T-helper 2 cell (primary cell): ENCODE data around the gene AGAP4.
"Not testable (repeated sequence)": the region's sequence is repeated elsewhere in the genome, so short reads cannot be mapped to it uniquely, and the experiment has no call there.

ENCODE experiments used
- DNase-seq, 5 experiments: peaks; one replicate each; pipeline versions ENCODE4 v3.0.0 to v3.0.0-alpha.2; 2012 to 2022
- total RNA-seq, 2 donors: gene quantifications; one replicate each; lab custom pipeline; 2026; lab: John Stamatoyannopoulos, UW

AGAP4 gene
- total RNA-seq, result 2.2 to 4.1 reads per million in 2 donors

GRCh38 chr10:45847400-45847799 is at the start of gene AGAP4:
TSS of gene AGAP4 (minus strand) at chr10:45847500. CDS start at chr10:45847347, 153 bp downstream.
- DNase-seq, result not testable (repeated sequence)

- not testable (repeated sequence) for DNase-seq
Observed at GRCh38 chr10:45890721-45891120, 43.4 kb upstream of the AGAP4 start.

- not testable (repeated sequence) for DNase-seq
Observed at GRCh38 chr10:45889539-45890230, 42.4 kb upstream of the AGAP4 start.

- DNase-seq, result not testable (repeated sequence)
Observed at GRCh38 chr10:45882880-45883279, 35.6 kb upstream of the AGAP4 start.

GRCh38 chr10:45865404-45865803 is 18.1 kb upstream of the AGAP4 start:
- not testable (repeated sequence) for DNase-seq

- not testable (repeated sequence) for DNase-seq
Observed at GRCh38 chr10:45864264-45864663, 17.0 kb upstream of the AGAP4 start.

GRCh38 chr10:45863632-45864031 is 16.3 kb upstream of the AGAP4 start:
- DNase-seq, result not testable (repeated sequence)

- DNase-seq, result not testable (repeated sequence)
Observed at GRCh38 chr10:45857931-45858330, 10.6 kb upstream of the AGAP4 start.

GRCh38 chr10:45848467-45848866 is 1.2 kb upstream of the AGAP4 start:
- DNase-seq, result not testable (repeated sequence)

GRCh38 chr10:45822918-45823317 is 24.4 kb downstream of the AGAP4 start:
- not testable (repeated sequence) for DNase-seq

GRCh38 chr10:45820107-45820830 is 27.0 kb downstream of the AGAP4 start:
- DNase-seq, result not testable (repeated sequence)

GRCh38 chr10:45819552-45819951 is 27.7 kb downstream of the AGAP4 start:
- no peak for DNase-seq

GRCh38 chr10:45817912-45818311 is 29.4 kb downstream of the AGAP4 start:
- no peak for DNase-seq

- no peak for DNase-seq
Observed at GRCh38 chr10:45817130-45817859, 30.0 kb downstream of the AGAP4 start.

- not testable (repeated sequence) for DNase-seq
Observed at GRCh38 chr10:45814146-45814545, 33.2 kb downstream of the AGAP4 start.

GRCh38 chr10:45812959-45813358 is 34.3 kb downstream of the AGAP4 start:
- not testable (repeated sequence) for DNase-seq

- DNase-seq, result no peak
Observed at GRCh38 chr10:45811075-45811474, 36.2 kb downstream of the AGAP4 start.

- no peak for DNase-seq
Observed at GRCh38 chr10:45809837-45810236, 37.5 kb downstream of the AGAP4 start.

- not testable (repeated sequence) for DNase-seq
Observed at GRCh38 chr10:45804996-45805395, 42.3 kb downstream of the AGAP4 start.

- DNase-seq, result not testable (repeated sequence)
Observed at GRCh38 chr10:45803060-45804010, 44.0 kb downstream of the AGAP4 start.

GRCh38 chr10:45794761-45795160 is 52.5 kb downstream of the AGAP4 start:
- DNase-seq, result not testable (repeated sequence)
